Naive B cell (primary cell): ENCODE measurements around the gene NPLOC4. TPM values are rescaled to one million over a fixed set of nuclear protein-coding genes. Genes with fewer than 3 reads are reported as not detected.

ENCODE experiments used
- ATAC-seq, 2 donors: fragments of 150-1000 bp; cut with Tn5 transposase; 2 replicates each; pipeline ENCODE4 v1.10.0; 2021; ENCODE audit warnings: low read depth in 2 of 2, mild to moderate bottlenecking in 2 of 2, moderate library complexity in 2 of 2
- DNase-seq: peaks from one replicate; pipeline ENCODE4 v3.0.0; 2022
- H3K27ac Mint-ChIP-seq, 6 donors: one replicate each; pipeline ENCODE4 v1.8.0; 2020 to 2022; ENCODE audit warnings: mild to moderate bottlenecking in 6 of 6, mixed read lengths in 6 of 6, moderate library complexity in 5 of 6, inconsistent platforms in 2 of 6
- H3K27me3 Mint-ChIP-seq, 3 donors: one replicate each; pipeline ENCODE4 v1.8.0; 2021 to 2022; ENCODE audit warnings: mixed read lengths in 3 of 3, mild to moderate bottlenecking in 1 of 3
- H3K36me3 Mint-ChIP-seq, 2 donors: one replicate each; pipeline ENCODE4 v1.8.0; 2020 to 2022; ENCODE audit warnings: mixed read lengths in 2 of 2, inconsistent platforms in 1 of 2, mild to moderate bottlenecking in 1 of 2
- H3K4me1 Mint-ChIP-seq, 3 donors: one replicate each; pipeline ENCODE4 v1.8.0; 2020 to 2022; ENCODE audit warnings: mixed read lengths in 3 of 3, inconsistent platforms in 1 of 3, mild to moderate bottlenecking in 1 of 3, moderate library complexity in 1 of 3
- H3K4me3 Mint-ChIP-seq, 8 donors: one replicate each; pipeline ENCODE4 v1.8.0; 2020 to 2022; ENCODE audit warnings: mild to moderate bottlenecking in 8 of 8, mixed read lengths in 8 of 8, moderate library complexity in 8 of 8, inconsistent platforms in 2 of 8
- H3K9me3 Mint-ChIP-seq, 7 donors: one replicate each; pipeline ENCODE4 v1.8.0; 2020 to 2022; ENCODE audit warnings: mixed read lengths in 7 of 7, mild to moderate bottlenecking in 5 of 7, inconsistent platforms in 2 of 7, moderate library complexity in 1 of 7
- polyA plus RNA-seq, 6 donors: library from polyadenylated mRNA; unstranded; fragments of 300-500 nt; fragmentation: Illumina TruSeq; gene quantifications; one replicate each; pipeline ENCODE4 v1.2.3, GENCODE V29; 2021; ENCODE audit warnings: low read depth in 6 of 6

Gene NPLOC4
- polyA plus RNA-seq, 6 donors from 2014 or later, result 49.2 to 76.6 (median 57.7) TPM

- DNase-seq (peak; percentile 72), ATAC-seq (peak; percentile 28 to 30)
- Mint-ChIP-seq H3K4me1 (peaks cover 44 to 62% (median 59%) of the 10 kb centered on the region in 3 donors), H3K27me3 (no peaks in the 10 kb centered on the region), H3K36me3 (peaks cover 22 to 32% of the 10 kb centered on the region in 2 donors), H3K27ac (peak overlapping the region; percentile 90 to 97 (median 94)), H3K4me3 (peak overlapping the region; percentile 89 to 97 (median 93)), H3K9me3 (no peaks in the 10 kb centered on the region)
Observed at GRCh38 chr17:81513372-81513752, 123.5 kb downstream of the NPLOC4 start.

GRCh38 chr17:81512562-81513371, 124.1 kb downstream of the NPLOC4 start, which contains the start of gene ACTG1:
Gene ACTG1, minus strand, starts transcription at chr17:81512799. Its CDS starts 445 bp downstream, at chr17:81512354.
- no peaks in the 10 kb centered on the region for H3K9me3 Mint-ChIP-seq
- peak; percentile 87 for DNase-seq
- ATAC-seq, result peak; percentile 62 to 65
- H3K4me3 Mint-ChIP-seq, result peak within 1 kb of the TSS; percentile 91 to 99 (median 96)
- peak within 1 kb of the TSS; percentile 94 to 98 (median 97) for H3K27ac Mint-ChIP-seq
- H3K4me1 Mint-ChIP-seq, result peaks cover 39 to 62% (median 53%) of the 10 kb centered on the region in 3 donors
- peaks cover 22 to 32% of the 10 kb centered on the region in 2 donors for H3K36me3 Mint-ChIP-seq
- H3K27me3 Mint-ChIP-seq, result no peaks in the 10 kb centered on the region

DNA sequence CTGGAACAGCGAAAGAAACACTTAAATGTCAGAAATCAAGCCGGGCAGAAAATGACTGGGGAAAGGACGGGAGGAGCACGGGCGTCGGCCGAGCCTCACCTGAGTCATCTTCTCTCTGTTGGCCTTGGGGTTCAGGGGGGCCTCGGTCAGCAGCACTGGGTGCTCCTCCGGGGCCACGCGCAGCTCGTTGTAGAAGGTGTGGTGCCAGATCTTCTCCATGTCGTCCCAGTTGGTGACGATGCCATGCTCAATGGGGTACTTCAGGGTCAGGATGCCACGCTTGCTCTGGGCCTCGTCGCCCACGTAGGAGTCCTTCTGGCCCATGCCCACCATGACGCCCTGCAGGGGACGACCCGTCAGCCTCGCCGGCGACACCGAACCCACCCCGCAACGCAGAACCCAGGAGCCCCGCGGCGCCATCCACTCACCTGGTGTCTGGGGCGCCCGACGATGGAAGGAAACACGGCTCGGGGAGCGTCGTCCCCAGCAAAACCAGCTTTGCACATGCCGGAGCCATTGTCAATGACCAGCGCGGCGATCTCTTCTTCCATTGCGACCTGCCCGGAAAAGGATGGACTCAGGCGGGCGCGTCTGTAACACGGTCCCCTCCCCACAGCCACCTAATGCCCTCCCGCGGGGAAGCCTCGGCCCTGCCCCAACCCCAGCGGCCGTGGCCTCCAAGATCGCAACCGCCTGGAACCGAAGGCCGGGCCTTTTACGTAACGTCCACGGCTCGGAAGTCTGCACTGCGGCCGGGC, 124.9 kb downstream of the NPLOC4 start:
- peaks cover 42 to 60% (median 51%) of the 10 kb centered on the region in 3 donors for H3K4me1 Mint-ChIP-seq
- H3K27ac Mint-ChIP-seq, result peak overlapping the region; percentile 85 to 98 (median 96)
- ATAC-seq (no peak), DNase-seq (peak; percentile 30)
- no peaks in the 10 kb centered on the region for H3K9me3 Mint-ChIP-seq
- H3K27me3 Mint-ChIP-seq, result no peaks in the 10 kb centered on the region
- peaks cover 22 to 32% of the 10 kb centered on the region in 2 donors for H3K36me3 Mint-ChIP-seq
- H3K4me3 Mint-ChIP-seq, result peak overlapping the region; percentile 91 to 99 (median 96)

DNA sequence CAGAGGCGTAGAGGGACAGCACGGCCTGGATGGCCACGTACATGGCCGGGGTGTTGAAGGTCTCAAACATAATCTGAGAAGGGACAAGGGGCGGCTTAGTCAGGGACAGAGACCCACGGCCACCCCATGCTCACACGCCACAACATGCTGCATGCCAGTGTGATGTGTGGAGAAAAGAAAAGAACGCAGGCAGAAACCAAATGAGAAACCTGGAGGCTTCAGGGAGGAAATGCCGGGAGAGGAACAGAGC, 125.4 kb downstream of the NPLOC4 start:
- H3K4me1 Mint-ChIP-seq, result peaks cover 42 to 55% (median 49%) of the 10 kb centered on the region in 3 donors

DNA sequence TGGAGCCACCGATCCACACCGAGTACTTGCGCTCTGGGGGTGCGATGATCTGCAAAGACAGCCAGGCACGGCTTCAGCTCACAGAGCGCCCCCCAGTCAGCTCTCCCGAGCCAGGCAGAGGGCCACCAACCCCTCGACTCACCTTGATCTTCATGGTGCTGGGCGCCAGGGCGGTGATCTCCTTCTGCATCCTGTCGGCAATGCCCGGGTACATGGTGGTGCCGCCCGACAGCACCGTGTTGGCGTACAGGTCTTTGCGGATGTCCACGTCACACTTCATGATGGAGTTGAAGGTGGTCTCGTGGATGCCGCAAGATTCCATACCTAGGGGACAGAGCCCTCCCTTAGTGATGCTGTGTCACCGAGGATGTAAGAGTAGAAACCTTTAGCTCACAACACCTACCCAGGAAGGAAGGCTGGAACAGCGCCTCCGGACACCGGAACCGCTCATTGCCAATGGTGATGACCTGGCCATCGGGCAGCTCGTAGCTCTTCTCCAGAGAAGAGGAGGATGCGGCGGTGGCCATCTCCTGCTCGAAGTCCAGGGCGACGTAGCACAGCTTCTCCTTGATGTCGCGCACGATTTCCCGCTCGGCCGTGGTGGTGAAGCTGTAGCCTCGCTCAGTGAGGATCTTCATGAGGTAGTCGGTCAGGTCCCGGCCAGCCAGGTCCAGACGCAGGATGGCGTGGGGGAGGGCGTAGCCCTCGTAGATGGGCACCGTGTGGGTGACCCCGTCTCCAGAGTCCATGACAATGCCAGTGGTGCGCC, 125.9 kb downstream of the NPLOC4 start:
- peaks cover 22 to 32% of the 10 kb centered on the region in 2 donors for H3K36me3 Mint-ChIP-seq
- H3K4me1 Mint-ChIP-seq, result peaks cover 42 to 51% (median 45%) of the 10 kb centered on the region in 3 donors
- DNase-seq (peak; percentile 37), ATAC-seq (no peak)
- peak overlapping the region; percentile 91 to 99 (median 96) for H3K4me3 Mint-ChIP-seq
- H3K27ac Mint-ChIP-seq, result peak overlapping the region; percentile 85 to 98 (median 96)
- H3K9me3 Mint-ChIP-seq, result no peaks in the 10 kb centered on the region
- no peaks in the 10 kb centered on the region for H3K27me3 Mint-ChIP-seq

More for the DNA sequence above, 125.4 kb downstream of the NPLOC4 start:
- peak overlapping the region; percentile 91 to 99 (median 96) for H3K4me3 Mint-ChIP-seq
- no peaks in the 10 kb centered on the region for H3K9me3 Mint-ChIP-seq
- peak overlapping the region; percentile 85 to 98 (median 96) for H3K27ac Mint-ChIP-seq
- DNase-seq, result no peak
- no peak for ATAC-seq
- peaks cover 22 to 32% of the 10 kb centered on the region in 2 donors for H3K36me3 Mint-ChIP-seq
- no peaks in the 10 kb centered on the region for H3K27me3 Mint-ChIP-seq

GRCh38 chr17:81509972-81510784, 126.7 kb downstream of the NPLOC4 start:
- peak overlapping the region; percentile 75 to 98 (median 96) for H3K27ac Mint-ChIP-seq
- H3K36me3 Mint-ChIP-seq, result peaks cover 22 to 32% of the 10 kb centered on the region in 2 donors
- ATAC-seq, result no peak
- no peak for DNase-seq
- no peaks in the 10 kb centered on the region for H3K27me3 Mint-ChIP-seq
- H3K4me3 Mint-ChIP-seq, result peak overlapping the region; percentile 91 to 99 (median 96)
- H3K4me1 Mint-ChIP-seq, result peaks cover 38 to 51% (median 42%) of the 10 kb centered on the region in 3 donors
- no peaks in the 10 kb centered on the region for H3K9me3 Mint-ChIP-seq

DNA sequence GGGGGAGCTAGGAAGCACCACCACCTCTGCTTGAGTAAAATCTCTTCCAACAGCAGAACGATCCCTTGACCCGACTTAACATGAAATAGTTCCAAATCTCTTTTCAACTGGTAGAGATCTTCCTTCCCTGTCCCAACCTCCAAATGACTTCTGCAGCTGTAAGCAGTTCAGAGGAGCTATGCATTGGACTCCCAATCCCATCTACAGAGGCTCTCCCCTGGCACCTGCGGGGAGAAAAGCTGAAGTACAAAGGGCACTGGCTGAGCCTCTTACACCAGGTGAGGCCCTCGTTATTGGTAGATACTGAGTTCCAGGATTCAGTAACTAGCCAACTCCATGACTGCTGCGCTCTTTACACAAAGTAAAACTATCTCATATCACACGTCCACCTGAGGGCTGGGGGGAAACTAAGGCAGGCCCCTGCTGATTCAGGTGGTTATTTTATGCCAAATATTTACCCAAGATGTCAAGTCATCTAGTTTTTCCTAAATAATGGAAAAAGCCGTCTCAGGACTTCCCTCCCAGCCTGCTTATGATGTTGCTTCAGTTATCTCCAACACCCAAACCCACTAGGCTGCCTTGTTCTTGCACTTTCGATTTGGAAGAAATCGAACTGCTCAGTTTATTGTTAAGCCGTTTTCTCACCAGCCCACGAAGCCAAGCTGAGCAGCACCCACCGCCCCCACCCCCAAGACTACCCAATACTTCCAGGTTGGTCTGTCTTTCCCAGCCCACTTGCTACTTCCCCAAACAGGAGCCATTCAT, 127.5 kb downstream of the NPLOC4 start:
- peak overlapping the region; percentile 27 to 98 (median 91) for H3K27ac Mint-ChIP-seq
- no peaks in the 10 kb centered on the region for H3K27me3 Mint-ChIP-seq
- H3K36me3 Mint-ChIP-seq, result peaks cover 22 to 32% of the 10 kb centered on the region in 2 donors
- peaks cover 38 to 51% (median 42%) of the 10 kb centered on the region in 3 donors for H3K4me1 Mint-ChIP-seq
- peak overlapping the region; percentile 91 to 99 (median 96) for H3K4me3 Mint-ChIP-seq
- peak; percentile 29 for DNase-seq
- no peaks in the 10 kb centered on the region for H3K9me3 Mint-ChIP-seq
- no peak for ATAC-seq

GRCh38 chr17:81508639-81509206, 128.2 kb downstream of the NPLOC4 start:
- H3K27ac Mint-ChIP-seq, result peak overlapping the region in 5 of 6 donors; percentile 4 to 98 (median 88)
- H3K27me3 Mint-ChIP-seq, result no peaks in the 10 kb centered on the region
- H3K36me3 Mint-ChIP-seq, result peaks cover 22 to 32% of the 10 kb centered on the region in 2 donors
- H3K9me3 Mint-ChIP-seq, result no peaks in the 10 kb centered on the region
- H3K4me3 Mint-ChIP-seq, result peak overlapping the region; percentile 69 to 99 (median 96)
- peaks cover 38 to 50% (median 42%) of the 10 kb centered on the region in 3 donors for H3K4me1 Mint-ChIP-seq
- ATAC-seq (no peak), DNase-seq (no peak)

Other genes with a start within 250 kb of the NPLOC4 start
- gene BAHCC1, start 241.7 kb downstream of the NPLOC4 start, polyA plus RNA-seq, result under 1 TPM in 1 of 6 donors, not detected in 5; 0.07 TPM
- 1,000 to 10,000 TPM in 1 of 6 donors, 100 to 1,000 TPM in 5; 664 to 1,094 (median 872) TPM for gene ACTG1, start 124.3 kb downstream of the NPLOC4 start, polyA plus RNA-seq
- under 1 TPM in 5 of 6 donors, not detected in 1; 0.17 to 0.59 (median 0.39) TPM for gene FSCN2, start 108.7 kb downstream of the NPLOC4 start, polyA plus RNA-seq
- gene FAAP100, start 84.8 kb downstream of the NPLOC4 start, polyA plus RNA-seq, result 10 to 100 TPM; 12.5 to 31.2 (median 15.1) TPM
- gene TSPAN10, start 84 bp upstream of the NPLOC4 start, polyA plus RNA-seq, result under 1 TPM in 5 of 6 donors, not detected in 1; 0.34 to 0.92 (median 0.86) TPM
- gene PDE6G, start 19.4 kb upstream of the NPLOC4 start, polyA plus RNA-seq, result 10 to 100 TPM in 1 of 6 donors, 1 to 10 TPM in 5; 2.1 to 16.1 (median 5.1) TPM
- 10 to 100 TPM; 63.9 to 77.5 (median 69.6) TPM for gene OXLD1, start 29.5 kb upstream of the NPLOC4 start, polyA plus RNA-seq
- gene CCDC137, start 29.6 kb upstream of the NPLOC4 start, polyA plus RNA-seq, result 10 to 100 TPM in 4 of 6 donors, 1 to 10 TPM in 2; 3.2 to 29.4 (median 12.3) TPM
- 100 to 1,000 TPM in 1 of 6 donors, 10 to 100 TPM in 5; 32.8 to 101 (median 37.6) TPM for gene ARL16, start 46.7 kb upstream of the NPLOC4 start, polyA plus RNA-seq
- gene HGS, start 46.9 kb upstream of the NPLOC4 start, polyA plus RNA-seq, result 10 to 100 TPM; 11.3 to 47.6 (median 21.7) TPM
- gene MRPL12, start 66.3 kb upstream of the NPLOC4 start, polyA plus RNA-seq, result 10 to 100 TPM; 33.7 to 51.6 (median 42.3) TPM
- gene SLC25A10, start 75.2 kb upstream of the NPLOC4 start, polyA plus RNA-seq, result 1 to 10 TPM in 4 of 6 donors, under 1 TPM in 1, not detected in 1; 0.92 to 5.0 (median 2.3) TPM
- not detected for gene GCGR, start 167.0 kb upstream of the NPLOC4 start, polyA plus RNA-seq
- gene MCRIP1, start 196.2 kb upstream of the NPLOC4 start, polyA plus RNA-seq, result 100 to 1,000 TPM in 1 of 6 donors, 10 to 100 TPM in 5; 66.2 to 114 (median 77.4) TPM
- under 1 TPM in 2 of 6 donors, not detected in 4; 0.18 to 0.64 TPM for gene PPP1R27, start 197.9 kb upstream of the NPLOC4 start, polyA plus RNA-seq
- gene P4HB, start 223.4 kb upstream of the NPLOC4 start, polyA plus RNA-seq, result 100 to 1,000 TPM; 139 to 192 (median 158) TPM
- gene ARHGDIA, start 234.2 kb upstream of the NPLOC4 start, polyA plus RNA-seq, result 100 to 1,000 TPM in 1 of 6 donors, 10 to 100 TPM in 5; 42.9 to 116 (median 78.3) TPM